ENCODE results near the gene MPC1. TPM values are rescaled to one million over a fixed set of nuclear protein-coding genes. Genes with fewer than 3 reads are reported as not detected.

Gene MPC1
- total RNA-seq, 6 experiments from 2014 or later = 102 to 298 (median 180) TPM

GRCh38 chr6:166353507-166353906 lies 29.2 kb downstream of the MPC1 start:
- ATAC-seq (no peak), DNase-seq (no peak)
- intact Hi-C loops (cut with DNase I) = no loop called here
- peaks cover 0 to 13% (median 6%) of the 10 kb centered on the region in 4 donors for H3K4me1 ChIP-seq
- H3K4me3 ChIP-seq = no peak overlapping the region
- no peak overlapping the region for H3K27ac ChIP-seq
- H3K36me3 ChIP-seq = no peaks in the 10 kb centered on the region
- TF ChIP-seq CTCF (IDR thresholded peaks at IDR 0.05) (no peak), POLR2A (IDR thresholded peaks at IDR 0.05) (no peak)
- H3K27me3 ChIP-seq = no peaks in the 10 kb centered on the region
- WGBS (ENCODE audit: insufficient coverage, low coverage, low lambda C conversion rate, missing lambda C conversion rate) = 80% methylated on average over 1 of the region's 1 CpG
- no peaks in the 10 kb centered on the region for H3K9me3 ChIP-seq

GRCh38 chr6:166352923-166353322 lies 29.8 kb downstream of the MPC1 start:
- no peaks in the 10 kb centered on the region for H3K36me3 ChIP-seq
- TF ChIP-seq POLR2A (IDR thresholded peaks at IDR 0.05) = no peak
- no peak for TF ChIP-seq CTCF (IDR thresholded peaks at IDR 0.05)
- DNase-seq = no peak
- ATAC-seq = no peak
- H3K4me3 ChIP-seq = no peak overlapping the region
- H3K4me1 ChIP-seq = peaks cover 0 to 16% (median 6%) of the 10 kb centered on the region in 4 donors
- H3K9me3 ChIP-seq = no peaks in the 10 kb centered on the region
- H3K27ac ChIP-seq = no peak overlapping the region
- intact Hi-C loops (cut with DNase I) = no loop called here
- no peaks in the 10 kb centered on the region for H3K27me3 ChIP-seq

DNA sequence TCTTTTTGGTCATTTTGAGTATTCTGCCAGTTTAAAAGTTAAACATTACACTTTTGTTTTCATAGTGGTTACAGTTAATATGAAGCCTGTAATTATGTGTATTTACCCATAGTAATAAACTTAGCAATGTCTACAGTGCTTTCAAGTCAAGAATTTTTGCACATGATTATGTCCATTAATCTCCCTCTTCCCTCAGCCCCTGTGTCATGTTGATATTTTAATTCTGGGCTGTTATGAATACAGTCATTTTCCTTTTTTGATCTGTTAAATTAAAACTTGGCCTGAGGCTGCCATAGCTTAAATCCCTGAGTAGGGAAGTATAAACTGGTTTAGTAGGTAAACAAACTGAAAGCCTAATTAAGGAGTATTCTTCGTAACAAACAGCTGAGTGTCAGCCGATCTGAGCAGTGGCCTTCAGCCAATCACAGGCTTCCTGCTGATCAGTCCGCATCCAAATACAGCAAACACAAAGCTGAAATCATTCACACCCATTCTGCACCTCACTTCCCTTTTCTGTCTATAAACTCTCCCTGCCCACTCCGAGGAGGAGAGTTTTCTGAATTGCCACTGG lies 30.9 kb downstream of the MPC1 start:
- intact Hi-C loops (cut with DNase I) = no loop called here
- Histone ChIP-seq H3K27me3 (no peaks in the 10 kb centered on the region), H3K4me1 (peaks cover 0 to 17% (median 6%) of the 10 kb centered on the region in 4 donors), H3K36me3 (no peaks in the 10 kb centered on the region), H3K27ac (peak overlapping the region; percentile 8 to 44 (median 32)), H3K9me3 (no peaks in the 10 kb centered on the region), H3K4me3 (peak overlapping the region in 1 of 3 donors; percentile 4)
- 1% methylated on average over 4 of the region's 4 CpGs for WGBS (ENCODE audit: insufficient coverage, low coverage, low lambda C conversion rate, missing lambda C conversion rate)
- TF ChIP-seq POLR2A (IDR thresholded peaks at IDR 0.05) = peak; percentile 34
- TF ChIP-seq CTCF (IDR thresholded peaks at IDR 0.05) = no peak
- ATAC-seq = peak; percentile 81 to 92 (median 85)
- DNase-seq = peak; percentile 52 to 67 (median 59)

- TF ChIP-seq CTCF (IDR thresholded peaks at IDR 0.05) = no peak
- TF ChIP-seq POLR2A (IDR thresholded peaks at IDR 0.05) = no peak
- ATAC-seq (peak; percentile 69 to 85 (median 72)), DNase-seq (peak in 1 of 3 donors; percentile 60)
- H3K36me3 ChIP-seq = no peaks in the 10 kb centered on the region
- no peaks in the 10 kb centered on the region for H3K9me3 ChIP-seq
- intact Hi-C loops (cut with DNase I) = no loop called here
- peak overlapping the region; percentile 0 to 72 (median 59) for H3K27ac ChIP-seq
- peaks cover 0 to 17% (median 6%) of the 10 kb centered on the region in 4 donors for H3K4me1 ChIP-seq
- 39% methylated on average over 5 of the region's 6 CpGs for whole genome bisulfite sequencing (ENCODE audit: insufficient coverage, low coverage, low lambda C conversion rate, missing lambda C conversion rate)
- no peaks in the 10 kb centered on the region for H3K27me3 ChIP-seq
- H3K4me3 ChIP-seq = no peak overlapping the region
These were observed 34.3 kb downstream of the MPC1 start for GRCh38 chr6:166348305-166348949.

All from right lobe of liver (tissue), 6 donors.